ENCODE results near the gene RRP15.

RRP15 gene

GRCh38 chr1:218383051-218383450, 98.0 kb downstream of the RRP15 start:
- Histone ChIP-seq H3K4me3 (no peak overlapping the region), H3K27ac (no peak overlapping the region)
- no peak for DNase-seq (ENCODE audit: low spot score)
- TF ChIP-seq CTCF (IDR thresholded peaks at IDR 0.05), result no peak

- no peak overlapping the region for H3K27ac ChIP-seq
- DNase-seq (ENCODE audit: low spot score), result no peak
- TF ChIP-seq CTCF (IDR thresholded peaks at IDR 0.05), result no peak
- H3K4me3 ChIP-seq, result no peak overlapping the region
Measured at GRCh38 chr1:218383681-218384080, 98.6 kb downstream of the RRP15 start.

GRCh38 chr1:218384581-218384993, 99.5 kb downstream of the RRP15 start:
- Histone ChIP-seq H3K4me3 (no peak overlapping the region), H3K27ac (peak overlapping the region in 1 of 2 donors; percentile 3)
- DNase-seq (ENCODE audit: low spot score), result no peak
- TF ChIP-seq CTCF (IDR thresholded peaks at IDR 0.05), result no peak

All from coronary artery (tissue), 2 donors.